Ovary (tissue), 9 donors: ENCODE results near the gene CDK9. TPM values are rescaled to one million over a fixed set of nuclear protein-coding genes. Genes with fewer than 3 reads are reported as not detected.
A peak's percentile ranks its signal among the peaks of the same experiment; 100 is the strongest.

ENCODE experiments used
- DNase-seq, 5 donors: peaks; one replicate each; pipeline ENCODE4 v3.0.0-alpha.2; 2019 to 2020
- H3K27ac ChIP-seq, 2 donors: fragments of 200-600 bp; one replicate each; pipeline versions ENCODE4 v1.5.1 to v1.8.0; 2019 to 2022
- H3K27me3 ChIP-seq: fragments of 200-600 bp; one replicate; pipeline ENCODE4 v1.8.0; 2022
- H3K36me3 ChIP-seq: fragments of 200-600 bp; sonication (generic); one replicate; pipeline ENCODE4 v1.5.1; 2019
- H3K4me1 ChIP-seq: one replicate; pipeline ENCODE4 v1.8.1; 2013; ENCODE audit warnings: mild to moderate bottlenecking, moderate library complexity; ENCODE audit not compliant: insufficient read depth
- H3K4me3 ChIP-seq: fragments of 200-600 bp; sonication (generic); one replicate; pipeline ENCODE4 v1.5.1; 2017
- H3K9me3 ChIP-seq, 2 donors: fragments of 200-600 bp in 1 of 2; sonication (generic) in 1 of 2; one replicate each; pipeline versions ENCODE4 v1.5.1 to v1.8.1; 2013 to 2019; ENCODE audit warnings: mild to moderate bottlenecking in 1 of 2, moderate library complexity in 1 of 2
- EP300 ChIP-seq: sonication (generic); formaldehyde crosslinking; IDR thresholded peaks from one replicate; pipeline ENCODE4 v1.6.1; 2017; ENCODE audit warnings: antibody characterized with exemption
- POLR2A ChIP-seq: fragments of 450-650 bp; IDR thresholded peaks from one replicate; pipeline ENCODE4 v1.6.1; 2017; ENCODE audit warnings: antibody characterized with exemption, mild to moderate bottlenecking, moderate library complexity
- WGBS, 3 donors: extraction: QIAGEN DNeasy Blood & Tissue Kit in 1 of 3; methylation state at CpG; one replicate each; pipeline versions ENCODE4 v1.1.5 to v1.1.7; 2013 to 2017; 5-methylcytosine and 5-hydroxymethylcytosine counted together
- intact Hi-C, 4 donors: fragments of 100-400 bp; cut with DNase I; formaldehyde crosslinking; loops; one replicate each; pipeline versions ENCODE4 v1.11.0 to v1.15.1; 2022 to 2023
- polyA plus RNA-seq, 2 donors: library from polyadenylated mRNA; stranded (reverse); fragments of 200-250 nt in 1 of 2; fragments of 350-450 nt in 1 of 2; fragmentation: Illumina TruSeq in 1 of 2; extraction: RNeasy Lipid Tissue Mini Kit (QIAGEN cat#74804) in 1 of 2; gene quantifications; one replicate each; pipeline ENCODE4 v1.2.3, GENCODE V29; 2013 to 2014
- total RNA-seq, 7 donors: library from RNA; depleted of rRNA in 2 of 7; stranded (reverse); fragments of >200 nt in 2 of 7; fragmentation: NEBNext Ultra II Directional in 3 of 7; extraction: Animal tissue kit (Norgen Biotek cat#: 25700) in 3 of 7; gene quantifications; one replicate each; pipeline versions ENCODE4 v1.1.0 to v1.2.4, GENCODE V29; 2016 to 2023
- TF ChIP-seq, protein P1 (sequence below), 3 donors: fragments of 450-650 bp in 2 of 3; fragments of 200-600 bp in 1 of 3; IDR thresholded peaks; one replicate each; pipeline versions ENCODE4 v1.5.1 to v1.8.0; 2016 to 2022; ENCODE audit warnings: antibody characterized with exemption in 3 of 3, mild to moderate bottlenecking in 1 of 3
- donor health status: DM: no; HTN: no; CAD: no; lungs with moderate emphysema.
- donor health status: DM: no; HTN: no; CAD: no.
- donor health status: Bipolar disorder and iron deficiency.
- donor health status: DM: yes; HTN: yes; CAD: no.
- donor health status: DM: no; HTN: no; CAD: no.
- donor health status: DM: yes; HTN: yes; CAD: no.

The CDK9 gene
- total and polyA plus RNA-seq, 9 donors: 71.7 to 209 (median 129) TPM

DNA sequence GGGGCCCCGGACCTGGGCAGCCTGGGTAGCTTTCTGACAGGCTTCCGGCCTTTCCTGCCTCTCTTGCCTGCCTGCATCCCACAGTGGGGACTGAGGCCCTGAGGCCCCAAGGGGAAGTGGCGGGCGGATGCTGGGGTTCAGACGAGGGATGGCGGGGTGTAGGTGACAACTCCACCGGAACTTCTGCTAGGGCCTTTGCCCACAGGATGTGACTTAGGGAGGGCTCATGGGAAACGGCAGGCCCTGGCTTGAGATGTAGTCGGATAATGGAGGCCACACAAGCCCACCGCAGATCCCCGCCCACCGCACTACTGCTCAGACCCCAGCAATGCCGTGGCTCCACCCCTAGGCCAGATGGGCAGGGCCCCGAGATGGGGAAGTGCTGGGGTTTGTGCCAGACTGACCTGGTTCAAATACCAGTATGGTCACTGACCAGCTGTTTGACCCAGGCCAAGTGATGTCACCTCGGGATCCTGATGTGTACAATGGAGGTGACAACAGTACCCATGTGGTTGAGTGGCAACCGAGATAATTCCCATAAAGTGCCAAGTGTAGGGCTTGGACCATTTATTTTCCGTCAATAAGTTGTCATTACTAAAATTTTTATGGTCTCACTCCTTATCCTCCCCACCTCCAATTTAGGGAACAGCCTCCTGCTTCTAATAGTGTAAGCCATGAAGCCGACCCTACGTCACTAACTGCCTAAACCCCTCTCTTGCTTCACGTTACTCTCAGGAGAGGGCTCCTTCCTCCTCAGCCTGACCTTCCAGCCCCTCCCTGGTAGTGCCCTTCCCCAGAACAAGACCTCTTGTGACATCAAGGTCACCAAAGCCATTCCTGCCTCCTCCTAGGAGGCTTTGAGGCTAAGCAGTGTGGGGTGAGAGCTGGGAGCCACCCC is 2.5 kb upstream of the CDK9 start:
- Histone ChIP-seq H3K4me3 (no peak overlapping the region), H3K9me3 (no peaks in the 10 kb centered on the region), H3K27ac (no peak overlapping the region), H3K36me3 (no peaks in the 10 kb centered on the region), H3K27me3 (no peaks in the 10 kb centered on the region), H3K4me1 (peaks cover 8% of the 10 kb centered on the region)
- TF ChIP-seq, protein P1, sequence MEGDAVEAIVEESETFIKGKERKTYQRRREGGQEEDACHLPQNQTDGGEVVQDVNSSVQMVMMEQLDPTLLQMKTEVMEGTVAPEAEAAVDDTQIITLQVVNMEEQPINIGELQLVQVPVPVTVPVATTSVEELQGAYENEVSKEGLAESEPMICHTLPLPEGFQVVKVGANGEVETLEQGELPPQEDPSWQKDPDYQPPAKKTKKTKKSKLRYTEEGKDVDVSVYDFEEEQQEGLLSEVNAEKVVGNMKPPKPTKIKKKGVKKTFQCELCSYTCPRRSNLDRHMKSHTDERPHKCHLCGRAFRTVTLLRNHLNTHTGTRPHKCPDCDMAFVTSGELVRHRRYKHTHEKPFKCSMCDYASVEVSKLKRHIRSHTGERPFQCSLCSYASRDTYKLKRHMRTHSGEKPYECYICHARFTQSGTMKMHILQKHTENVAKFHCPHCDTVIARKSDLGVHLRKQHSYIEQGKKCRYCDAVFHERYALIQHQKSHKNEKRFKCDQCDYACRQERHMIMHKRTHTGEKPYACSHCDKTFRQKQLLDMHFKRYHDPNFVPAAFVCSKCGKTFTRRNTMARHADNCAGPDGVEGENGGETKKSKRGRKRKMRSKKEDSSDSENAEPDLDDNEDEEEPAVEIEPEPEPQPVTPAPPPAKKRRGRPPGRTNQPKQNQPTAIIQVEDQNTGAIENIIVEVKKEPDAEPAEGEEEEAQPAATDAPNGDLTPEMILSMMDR (IDR thresholded peaks at IDR 0.05): no peak
- no peak for TF ChIP-seq POLR2A
- TF ChIP-seq EP300: no peak
- intact Hi-C loops: loop anchor here in 3 of 4 donors (2.0 to 10.0 kb wide), 4 partner anchors 41 to 81 kb away; partner anchors contain the start of gene TOR2A (in 2 of the 3)
- DNase-seq: peak in 3 of 5 donors; percentile 51 to 58 (median 56)
- WGBS, 3 donors: 76 to 82% (median 81%) methylated on average over 20 of the region's 20 CpGs

DNA sequence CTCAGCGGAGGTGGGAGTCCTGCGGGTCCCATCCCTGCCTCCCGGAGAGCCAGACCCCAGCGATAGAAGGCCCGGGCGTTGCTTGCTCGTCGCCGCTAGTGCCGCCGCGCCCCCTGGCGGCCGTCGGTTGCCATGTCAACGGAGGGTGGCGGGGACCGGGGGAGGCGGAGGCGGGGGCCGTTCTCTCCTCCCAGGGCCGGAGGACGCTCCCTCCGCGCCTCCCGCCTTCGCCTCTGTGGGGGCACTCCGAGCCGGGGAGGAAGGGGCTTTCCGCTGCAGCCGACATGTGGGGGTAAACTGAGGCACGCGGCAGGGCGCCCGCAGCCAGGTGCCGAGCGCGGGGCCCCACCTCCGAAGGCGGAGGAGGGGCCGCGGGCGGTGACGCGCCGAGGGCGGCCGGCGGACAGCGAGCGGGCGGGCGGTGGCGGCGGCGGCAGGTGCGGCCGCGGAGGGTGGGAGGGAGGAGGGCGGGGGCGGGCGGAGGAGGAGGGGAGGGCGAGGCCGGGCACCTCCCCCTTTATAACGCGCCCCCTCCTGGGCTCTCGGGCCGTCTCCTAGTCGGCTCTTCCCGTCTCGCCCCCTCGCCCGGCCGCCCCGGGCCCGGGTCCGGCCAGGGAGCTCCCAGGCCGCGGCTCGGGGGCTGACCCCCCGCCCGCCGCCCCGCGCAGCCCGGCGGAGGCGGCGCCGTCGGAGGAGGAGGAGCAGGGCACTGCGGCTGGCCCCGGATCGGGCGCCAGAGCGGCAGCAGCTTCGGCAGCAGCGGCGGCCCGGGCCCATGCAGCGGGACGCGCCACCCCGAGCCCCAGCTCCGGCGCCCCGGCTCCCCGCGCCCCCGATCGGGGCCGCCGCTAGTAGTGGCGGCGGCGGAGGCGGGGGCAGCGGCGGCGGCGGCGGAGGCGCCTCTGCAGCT is 556 bp upstream of the CDK9 start:
- Histone ChIP-seq H3K27ac (peak overlapping the region; percentile 95 to 96), H3K9me3 (no peaks in the 10 kb centered on the region), H3K4me3 (peak overlapping the region; percentile 100), H3K36me3 (no peaks in the 10 kb centered on the region), H3K4me1 (peaks cover 11% of the 10 kb centered on the region), H3K27me3 (no peaks in the 10 kb centered on the region)
- intact Hi-C loops: loop anchor here in 3 of 4 donors (1.0 to 10.0 kb wide), 6 partner anchors 50 to 198 kb away; partner anchors contain the start of genes TOR2A (in 2 of the 3) and ST6GALNAC4 (in 1 of the 3)
- DNase-seq: peak; percentile 86 to 93 (median 92)
- WGBS, 3 donors: 0 to 1% (median 1%) methylated on average over 39 to 118 of the region's 123 CpGs
- TF ChIP-seq EP300 (no peak), POLR2A (peak; percentile 11)
- TF ChIP-seq, protein P1 (IDR thresholded peaks at IDR 0.05): peak; percentile 92 to 96 (median 95)

DNA sequence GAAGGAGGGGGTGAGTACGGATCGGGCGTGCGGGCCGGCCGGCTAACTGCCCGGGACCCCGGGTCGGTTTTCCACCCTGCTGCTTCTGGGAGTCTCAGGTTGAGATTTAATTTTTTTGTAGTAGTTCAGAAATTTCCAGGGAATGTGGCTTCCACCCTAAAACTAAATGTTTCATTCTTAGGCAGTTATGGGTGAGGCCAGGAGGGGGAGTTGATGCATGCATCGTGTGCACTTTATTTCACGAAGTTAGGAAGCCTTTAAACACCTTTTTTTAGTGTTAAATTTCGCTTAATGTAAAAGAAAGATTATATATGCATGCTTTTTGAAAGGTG is 905 bp downstream of the CDK9 start:
- peak overlapping the region; percentile 100 for H3K4me3 ChIP-seq
- H3K9me3 ChIP-seq: no peaks in the 10 kb centered on the region
- TF ChIP-seq, protein P1 (IDR thresholded peaks at IDR 0.05): peak in 1 of 3 donors; percentile 13
- TF ChIP-seq EP300: no peak
- H3K36me3 ChIP-seq: no peaks in the 10 kb centered on the region
- DNase-seq: no peak
- WGBS, 3 donors: 1 to 3% (median 2%) methylated on average over 12 of the region's 12 CpGs
- H3K27ac ChIP-seq: peak overlapping the region in 1 of 2 donors; percentile 95
- intact Hi-C loops: loop anchor here in 3 of 4 donors (5.0 to 10.0 kb wide), 4 partner anchors 78 to 199 kb away; partner anchors contain the start of gene ST6GALNAC4 (in 1 of the 3)
- H3K4me1 ChIP-seq: peaks cover 11% of the 10 kb centered on the region
- no peaks in the 10 kb centered on the region for H3K27me3 ChIP-seq
